GM13976 (cell line): ENCODE data around the gene CEP41.

Experiments used
- DNase-seq: peaks from one replicate; pipeline ENCODE4 v3.0.0; 2012; ENCODE audit warnings: low spot score
- in situ Hi-C: fragments of 300-500 bp; cut with MboI; formaldehyde crosslinking; loops from one replicate; pipeline ENCODE4 v1.12.0; 2022; ENCODE audit warnings: low sequenced_read_pairs, mixed read lengths, inconsistent platforms; ENCODE audit not compliant: unreplicated experiment
- TF ChIP-seq, protein P1 (sequence below): IDR thresholded peaks from 2 replicates; pipeline ENCODE4 v1.5.1; 2012; ENCODE audit warnings: borderline replicate concordance, mild to moderate bottlenecking; ENCODE audit not compliant: insufficient read depth; ENCODE audit errors: extremely low read depth, missing control alignments, control extremely low read depth

CEP41 gene

DNA sequence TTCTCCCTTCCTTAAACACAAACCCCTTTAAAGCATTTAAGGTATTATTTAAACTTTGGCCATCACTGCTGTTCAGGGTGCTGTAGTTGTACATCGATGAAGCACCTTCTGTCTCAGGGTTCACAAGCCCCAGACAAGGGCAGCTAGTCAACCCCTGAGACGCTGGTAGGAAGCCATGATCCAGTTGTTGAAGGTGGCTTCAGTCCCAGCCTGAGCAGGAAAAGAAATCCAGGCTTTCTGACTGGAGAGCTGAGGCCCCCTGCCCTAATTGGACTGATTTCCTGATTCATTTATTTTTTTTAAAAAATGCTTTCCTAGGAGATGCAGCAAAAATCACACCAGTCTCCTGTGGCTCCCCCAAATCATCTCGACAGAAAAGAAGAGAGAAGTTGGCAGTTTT is 44.7 kb downstream of the CEP41 start:
- DNase-seq = no peak
- TF ChIP-seq, protein P1, sequence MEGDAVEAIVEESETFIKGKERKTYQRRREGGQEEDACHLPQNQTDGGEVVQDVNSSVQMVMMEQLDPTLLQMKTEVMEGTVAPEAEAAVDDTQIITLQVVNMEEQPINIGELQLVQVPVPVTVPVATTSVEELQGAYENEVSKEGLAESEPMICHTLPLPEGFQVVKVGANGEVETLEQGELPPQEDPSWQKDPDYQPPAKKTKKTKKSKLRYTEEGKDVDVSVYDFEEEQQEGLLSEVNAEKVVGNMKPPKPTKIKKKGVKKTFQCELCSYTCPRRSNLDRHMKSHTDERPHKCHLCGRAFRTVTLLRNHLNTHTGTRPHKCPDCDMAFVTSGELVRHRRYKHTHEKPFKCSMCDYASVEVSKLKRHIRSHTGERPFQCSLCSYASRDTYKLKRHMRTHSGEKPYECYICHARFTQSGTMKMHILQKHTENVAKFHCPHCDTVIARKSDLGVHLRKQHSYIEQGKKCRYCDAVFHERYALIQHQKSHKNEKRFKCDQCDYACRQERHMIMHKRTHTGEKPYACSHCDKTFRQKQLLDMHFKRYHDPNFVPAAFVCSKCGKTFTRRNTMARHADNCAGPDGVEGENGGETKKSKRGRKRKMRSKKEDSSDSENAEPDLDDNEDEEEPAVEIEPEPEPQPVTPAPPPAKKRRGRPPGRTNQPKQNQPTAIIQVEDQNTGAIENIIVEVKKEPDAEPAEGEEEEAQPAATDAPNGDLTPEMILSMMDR = no peak
- in situ Hi-C loops = no loop called here

DNA sequence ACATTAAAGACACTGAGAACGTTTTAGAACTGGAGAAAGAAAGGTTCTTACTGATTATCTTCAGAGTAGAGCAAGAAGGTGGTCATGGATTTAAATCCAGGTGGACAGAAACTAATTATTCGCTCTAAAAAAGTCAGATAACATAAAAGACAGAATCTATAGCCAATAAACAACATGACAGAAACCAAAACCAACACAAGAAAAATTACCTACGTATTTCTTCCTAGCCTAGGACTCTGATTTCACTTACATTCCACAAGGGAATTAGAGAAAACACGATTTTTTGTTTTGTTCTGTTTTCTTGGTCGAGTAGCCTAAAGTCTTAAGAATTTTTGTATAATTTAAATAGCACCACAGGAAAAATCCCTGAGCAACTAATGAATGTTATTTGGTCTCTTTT is 45.4 kb downstream of the CEP41 start:
- in situ Hi-C loops = no loop called here
- DNase-seq = no peak
- TF ChIP-seq, protein P1 = no peak

DNA sequence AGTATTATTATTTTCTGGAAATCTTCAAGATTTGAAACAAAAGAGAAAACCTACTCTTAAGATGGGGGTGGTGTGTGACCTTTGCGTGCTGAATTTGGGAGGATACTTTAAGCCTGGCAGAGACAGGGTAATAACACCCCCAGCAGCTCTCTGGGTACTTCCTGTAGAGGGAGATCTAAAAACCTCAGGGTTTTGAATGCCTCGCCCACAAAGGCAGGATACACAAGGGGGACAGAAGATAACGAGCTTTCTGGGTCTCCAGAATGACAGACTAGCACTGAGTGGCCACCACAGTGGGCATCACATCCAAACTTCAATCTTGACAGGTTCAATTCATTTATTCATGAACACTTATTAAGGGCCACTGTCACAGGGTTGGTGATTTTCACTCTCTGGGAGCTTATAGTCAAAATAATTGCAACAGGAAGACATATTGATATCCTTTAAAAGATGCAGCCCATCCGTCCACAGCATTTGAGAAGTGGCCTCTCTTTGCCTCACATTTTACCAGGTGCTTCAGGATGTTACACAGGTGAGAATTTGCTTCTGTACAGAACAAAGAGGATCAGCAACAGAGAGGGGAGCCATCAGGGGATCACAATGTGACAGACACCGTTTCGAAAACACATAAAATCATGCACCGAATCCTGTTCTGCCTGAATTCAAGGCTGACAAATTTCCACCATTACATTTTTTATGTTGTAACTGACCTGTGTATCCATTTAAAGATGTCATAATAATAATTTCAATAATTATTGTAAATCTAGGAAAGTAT is 46.2 kb downstream of the CEP41 start:
- no peak for DNase-seq
- TF ChIP-seq, protein P1 = no peak
- in situ Hi-C loops = no loop called here

DNA sequence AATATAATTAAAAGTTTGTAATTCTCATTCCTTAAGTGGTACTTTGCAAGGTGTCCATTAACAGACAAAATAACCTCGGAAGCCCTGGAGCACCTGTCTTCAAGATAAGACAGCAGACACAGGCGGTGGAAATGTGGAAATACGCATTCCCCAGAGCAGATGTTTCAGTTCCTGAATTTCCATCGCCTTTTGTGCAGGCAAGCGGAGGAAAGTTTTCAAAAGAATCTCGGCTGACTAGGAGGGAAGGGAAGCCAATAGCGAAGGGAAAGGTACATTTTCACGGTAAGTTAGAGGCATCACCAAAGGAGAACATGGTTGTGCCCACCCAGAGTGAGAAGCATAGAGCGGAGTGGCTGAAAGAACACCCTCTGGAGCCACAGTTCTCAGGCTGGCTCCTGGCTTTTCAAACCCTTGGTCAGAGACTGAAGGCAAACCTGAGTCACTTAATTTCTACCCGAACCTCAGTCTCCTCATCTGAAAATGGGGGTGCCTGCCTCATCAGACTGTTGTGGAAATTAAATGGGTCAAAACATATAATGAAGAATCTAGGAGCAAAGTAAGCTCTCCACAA is 46.9 kb downstream of the CEP41 start:
- in situ Hi-C loops = no loop called here
- TF ChIP-seq, protein P1 = no peak
- DNase-seq = no peak

DNA sequence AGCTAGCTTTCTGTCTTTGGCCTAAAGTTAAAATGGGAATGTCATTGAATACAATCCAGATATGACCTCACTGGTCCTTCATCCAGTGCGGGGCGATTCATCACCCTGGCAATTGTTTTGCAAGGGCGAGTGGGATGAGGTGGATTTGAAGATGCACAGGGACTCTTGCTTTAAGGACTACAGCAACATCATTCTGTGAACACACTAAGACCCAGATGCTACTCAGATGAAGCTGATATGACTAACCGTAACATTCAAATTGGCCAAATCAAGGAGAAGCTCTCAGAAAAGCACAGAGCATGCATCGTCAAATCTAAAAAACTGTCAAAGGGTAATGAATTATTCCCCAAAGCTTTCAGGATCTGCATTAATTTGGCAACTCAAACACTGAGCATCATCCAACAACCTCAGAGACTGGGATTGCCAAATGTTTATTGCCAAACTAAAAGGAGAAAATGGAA is 47.7 kb downstream of the CEP41 start:
- in situ Hi-C loops = no loop called here
- TF ChIP-seq, protein P1 = no peak
- no peak for DNase-seq

DNA sequence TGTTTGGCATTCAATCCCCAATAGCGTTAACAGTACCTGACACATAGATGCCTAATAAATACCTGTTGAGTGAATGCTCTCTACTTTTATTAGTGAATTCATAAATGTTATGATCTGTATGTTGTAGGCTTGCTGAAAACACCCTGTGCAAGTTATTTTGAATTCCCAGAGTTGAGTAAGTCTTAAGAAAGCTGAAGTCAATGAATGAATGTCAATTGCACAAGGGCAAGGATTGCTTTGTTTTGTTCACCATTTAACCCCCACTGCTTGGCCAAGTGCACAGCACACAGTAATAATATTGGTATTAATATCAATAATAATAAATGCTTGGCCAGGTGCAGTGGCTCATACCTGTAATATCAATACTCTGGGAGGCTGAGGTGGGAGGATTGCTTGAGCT is 50.3 kb downstream of the CEP41 start:
- DNase-seq = no peak
- in situ Hi-C loops = no loop called here
- TF ChIP-seq, protein P1 = no peak
